Testis (tissue), 3 donors: ENCODE data around the gene PEX16. TPM values are rescaled to one million over a fixed set of nuclear protein-coding genes. Genes with fewer than 3 reads are reported as not detected.

Experiments used
- DNase-seq: peaks from one replicate; pipeline ENCODE4 v3.0.0-alpha.2; 2019
- H3K27ac ChIP-seq, 2 donors: fragments of 200-600 bp; sonication (generic); one replicate each; pipeline ENCODE4 v1.5.1; 2019
- H3K27me3 ChIP-seq: fragments of 200-600 bp; sonication (generic); one replicate; pipeline ENCODE4 v1.5.1; 2019
- H3K36me3 ChIP-seq: fragments of 200-600 bp; sonication (generic); one replicate; pipeline ENCODE4 v1.5.1; 2017; ENCODE audit warnings: low read depth; ENCODE audit errors: missing control alignments
- H3K4me1 ChIP-seq: fragments of 200-600 bp; sonication (generic); one replicate; pipeline ENCODE4 v1.5.1; 2019
- H3K4me3 ChIP-seq, 2 donors: fragments of 200-600 bp; sonication (generic); one replicate each; pipeline ENCODE4 v1.5.1; 2017 to 2019
- H3K9me3 ChIP-seq: fragments of 200-600 bp; sonication (generic); one replicate; pipeline ENCODE4 v1.5.1; 2017
- POLR2A ChIP-seq: fragments of 450-650 bp; IDR thresholded peaks from one replicate; pipeline ENCODE4 v1.6.1; 2017; ENCODE audit warnings: antibody characterized with exemption, mild to moderate bottlenecking, moderate library complexity
- WGBS, 2 donors: methylation state at CpG; one replicate each; pipeline ENCODE4 v1.1.5; 2018; 5-methylcytosine and 5-hydroxymethylcytosine counted together
- intact Hi-C: fragments of 100-400 bp; cut with DNase I; formaldehyde crosslinking; loops from one replicate; pipeline ENCODE4 v1.15.1; 2023; ENCODE audit warnings: low total_unique reads
- polyA plus RNA-seq: library from polyadenylated mRNA; stranded (reverse); fragments of 350-450 nt; fragmentation: Illumina TruSeq; extraction: RNeasy Lipid Tissue Mini Kit (QIAGEN cat#74804); gene quantifications from one replicate; pipeline ENCODE4 v1.2.3, GENCODE V29; 2014; ENCODE audit warnings: low read depth, low replicate concordance; ENCODE audit not compliant: insufficient read depth
- total RNA-seq, 2 donors: library from RNA; depleted of rRNA; stranded (reverse); fragments of >200 nt; gene quantifications; one replicate each; pipeline ENCODE4 v1.2.3, GENCODE V29; 2016
- TF ChIP-seq, protein P1 (sequence below), 3 experiments: fragments of 450-650 bp in 2 of 3; fragments of 200-600 bp in 1 of 3; sonication (generic) in 1 of 3; IDR thresholded peaks; one replicate each; pipeline ENCODE4 v1.5.1; 2016 to 2019; ENCODE audit warnings: antibody characterized with exemption in 3 of 3, mild to moderate bottlenecking in 2 of 3, moderate library complexity in 1 of 3

The PEX16 gene
- total and polyA plus RNA-seq, 3 donors from 2014 or later = 40.2 to 42.0 (median 41.4) TPM

DNA sequence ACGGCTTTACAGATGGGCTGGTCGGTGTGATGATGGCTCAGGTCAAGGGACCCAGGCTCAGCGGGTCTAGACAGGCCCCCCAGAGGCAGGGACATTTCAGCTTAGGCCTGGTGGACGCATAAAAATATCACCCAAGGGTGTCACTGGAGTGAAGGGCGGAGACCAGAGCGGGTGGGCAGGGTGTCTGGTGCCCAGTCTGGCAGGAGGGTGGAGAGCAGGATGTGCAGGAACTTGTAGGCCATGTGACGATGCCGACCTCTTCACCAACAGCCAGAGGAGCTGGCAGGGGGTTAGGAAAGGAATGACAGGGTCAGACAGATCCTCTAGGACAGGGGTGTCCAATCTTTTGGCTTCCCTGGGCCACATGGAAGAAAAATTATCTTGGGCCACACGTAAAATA lies 27.7 kb downstream of the PEX16 start:
- H3K4me3 ChIP-seq = no peak overlapping the region
- TF ChIP-seq, protein P1, sequence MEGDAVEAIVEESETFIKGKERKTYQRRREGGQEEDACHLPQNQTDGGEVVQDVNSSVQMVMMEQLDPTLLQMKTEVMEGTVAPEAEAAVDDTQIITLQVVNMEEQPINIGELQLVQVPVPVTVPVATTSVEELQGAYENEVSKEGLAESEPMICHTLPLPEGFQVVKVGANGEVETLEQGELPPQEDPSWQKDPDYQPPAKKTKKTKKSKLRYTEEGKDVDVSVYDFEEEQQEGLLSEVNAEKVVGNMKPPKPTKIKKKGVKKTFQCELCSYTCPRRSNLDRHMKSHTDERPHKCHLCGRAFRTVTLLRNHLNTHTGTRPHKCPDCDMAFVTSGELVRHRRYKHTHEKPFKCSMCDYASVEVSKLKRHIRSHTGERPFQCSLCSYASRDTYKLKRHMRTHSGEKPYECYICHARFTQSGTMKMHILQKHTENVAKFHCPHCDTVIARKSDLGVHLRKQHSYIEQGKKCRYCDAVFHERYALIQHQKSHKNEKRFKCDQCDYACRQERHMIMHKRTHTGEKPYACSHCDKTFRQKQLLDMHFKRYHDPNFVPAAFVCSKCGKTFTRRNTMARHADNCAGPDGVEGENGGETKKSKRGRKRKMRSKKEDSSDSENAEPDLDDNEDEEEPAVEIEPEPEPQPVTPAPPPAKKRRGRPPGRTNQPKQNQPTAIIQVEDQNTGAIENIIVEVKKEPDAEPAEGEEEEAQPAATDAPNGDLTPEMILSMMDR (IDR thresholded peaks at IDR 0.05) = no peak
- no peak for TF ChIP-seq POLR2A
- 88 to 92% methylated on average over 9 of the region's 9 CpGs for WGBS, 2 donors
- intact Hi-C loops = no loop called here
- DNase-seq = no peak
- H3K4me1 ChIP-seq = no peaks in the 10 kb centered on the region
- no peaks in the 10 kb centered on the region for H3K36me3 ChIP-seq
- no peaks in the 10 kb centered on the region for H3K9me3 ChIP-seq
- H3K27me3 ChIP-seq = no peaks in the 10 kb centered on the region
- H3K27ac ChIP-seq = no peak overlapping the region

DNA sequence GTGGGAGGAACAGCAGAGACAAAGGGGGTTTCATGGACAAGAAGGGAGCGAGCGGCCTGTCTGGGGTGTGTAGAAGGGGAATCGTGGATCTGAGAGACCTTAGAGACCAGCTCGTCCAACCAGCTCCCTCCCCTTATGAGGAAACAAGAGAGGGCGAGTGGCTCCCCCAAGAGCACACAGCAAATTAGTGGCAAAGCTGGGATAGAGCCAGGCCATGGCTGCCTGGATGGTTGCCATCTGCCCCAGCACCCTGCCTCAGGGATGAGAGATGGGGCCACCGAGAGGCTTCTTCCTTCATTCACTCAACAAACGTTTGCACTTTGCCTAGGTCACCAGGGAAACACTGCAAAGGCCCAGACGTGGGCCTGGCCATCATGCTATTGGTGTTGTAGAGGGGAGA lies 28.1 kb downstream of the PEX16 start:
- H3K4me1 ChIP-seq = no peaks in the 10 kb centered on the region
- intact Hi-C loops = no loop called here
- 90 to 98% methylated on average over 8 of the region's 8 CpGs for WGBS, 2 donors
- no peaks in the 10 kb centered on the region for H3K27me3 ChIP-seq
- DNase-seq = no peak
- no peak overlapping the region for H3K4me3 ChIP-seq
- TF ChIP-seq POLR2A = no peak
- TF ChIP-seq, protein P1 (IDR thresholded peaks at IDR 0.05) = no peak
- H3K27ac ChIP-seq = no peak overlapping the region
- no peaks in the 10 kb centered on the region for H3K36me3 ChIP-seq
- no peaks in the 10 kb centered on the region for H3K9me3 ChIP-seq

DNA sequence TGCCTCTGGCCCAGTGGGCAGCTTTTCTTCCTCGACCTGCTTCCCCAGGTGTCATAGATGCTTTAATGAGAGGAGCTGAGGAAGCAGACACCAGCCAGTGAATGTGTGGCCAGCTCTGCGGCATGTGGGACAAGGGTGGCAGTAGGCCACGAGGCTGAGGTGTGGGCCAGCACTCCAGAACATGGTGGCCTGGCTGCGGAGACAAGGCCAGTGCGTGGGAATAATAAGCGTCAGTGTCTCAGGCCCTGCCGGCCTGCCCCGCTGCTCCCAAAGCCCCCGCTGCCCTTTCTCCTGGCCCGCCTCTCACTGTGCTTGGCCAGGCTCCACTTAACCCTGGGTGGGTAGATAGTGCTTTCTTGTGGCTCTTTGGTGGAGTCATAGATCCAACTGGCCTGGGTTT lies 30.1 kb downstream of the PEX16 start:
- 85 to 86% methylated on average over 5 to 10 of the region's 10 CpGs for WGBS, 2 donors
- no peak for DNase-seq
- H3K9me3 ChIP-seq = no peaks in the 10 kb centered on the region
- no peak overlapping the region for H3K27ac ChIP-seq
- no peaks in the 10 kb centered on the region for H3K27me3 ChIP-seq
- H3K4me3 ChIP-seq = no peak overlapping the region
- no peaks in the 10 kb centered on the region for H3K36me3 ChIP-seq
- intact Hi-C loops = no loop called here
- no peaks in the 10 kb centered on the region for H3K4me1 ChIP-seq
- TF ChIP-seq, protein P1 (IDR thresholded peaks at IDR 0.05) = no peak
- TF ChIP-seq POLR2A = no peak

DNA sequence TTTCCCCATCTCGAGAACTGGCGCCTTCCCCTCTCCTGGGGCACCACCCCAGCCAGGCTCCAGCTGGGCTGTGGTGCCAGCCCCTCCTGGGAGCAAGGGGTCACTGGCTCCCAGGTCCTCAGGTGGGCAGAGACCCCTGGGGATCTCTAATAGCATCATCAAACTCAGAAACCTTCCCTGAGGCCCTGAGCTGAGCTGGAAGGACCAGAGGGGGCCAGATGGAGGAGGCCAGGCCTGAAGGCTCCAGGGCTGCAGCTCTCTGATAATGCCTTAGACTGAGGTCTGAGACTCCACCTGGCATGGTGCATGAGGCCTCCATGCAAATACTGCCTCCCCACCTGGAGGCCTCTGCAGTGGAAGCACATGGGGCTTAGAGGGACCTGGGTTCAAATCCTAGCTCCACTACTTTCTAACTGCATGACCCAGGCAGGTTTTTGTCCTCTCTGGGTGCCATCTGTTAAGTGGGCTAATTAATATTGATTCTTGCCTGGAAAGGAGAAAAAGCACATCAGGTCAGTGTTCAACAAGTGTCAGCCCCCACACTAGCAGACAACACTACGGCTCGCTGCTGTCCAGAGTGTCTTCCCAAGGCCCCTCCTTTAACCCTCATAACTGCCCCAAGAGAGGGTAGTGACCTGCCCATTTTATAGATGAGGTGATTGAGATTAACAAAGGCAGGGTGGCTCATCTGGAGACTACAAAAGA lies 30.7 kb downstream of the PEX16 start:
- Histone ChIP-seq H3K4me3 (no peak overlapping the region), H3K36me3 (no peaks in the 10 kb centered on the region), H3K4me1 (no peaks in the 10 kb centered on the region), H3K27ac (no peak overlapping the region), H3K9me3 (no peaks in the 10 kb centered on the region), H3K27me3 (no peaks in the 10 kb centered on the region)
- DNase-seq = no peak
- no peak for TF ChIP-seq POLR2A
- TF ChIP-seq, protein P1 (IDR thresholded peaks at IDR 0.05) = no peak
- WGBS, 2 donors = 76% methylated on average over 3 to 4 of the region's 4 CpGs
- intact Hi-C loops = no loop called here
